Cortex of kidney (tissue), 1 donor: ENCODE results near the gene APOC1.
"Not testable (repeated sequence)": the region's sequence is repeated elsewhere in the genome, so short reads cannot be mapped to it uniquely, and the experiment has no call there.

Source experiments
- DNase-seq: peaks from one replicate; lab custom pipeline; 2025; lab: John Stamatoyannopoulos, UW

APOC1 gene

DNA sequence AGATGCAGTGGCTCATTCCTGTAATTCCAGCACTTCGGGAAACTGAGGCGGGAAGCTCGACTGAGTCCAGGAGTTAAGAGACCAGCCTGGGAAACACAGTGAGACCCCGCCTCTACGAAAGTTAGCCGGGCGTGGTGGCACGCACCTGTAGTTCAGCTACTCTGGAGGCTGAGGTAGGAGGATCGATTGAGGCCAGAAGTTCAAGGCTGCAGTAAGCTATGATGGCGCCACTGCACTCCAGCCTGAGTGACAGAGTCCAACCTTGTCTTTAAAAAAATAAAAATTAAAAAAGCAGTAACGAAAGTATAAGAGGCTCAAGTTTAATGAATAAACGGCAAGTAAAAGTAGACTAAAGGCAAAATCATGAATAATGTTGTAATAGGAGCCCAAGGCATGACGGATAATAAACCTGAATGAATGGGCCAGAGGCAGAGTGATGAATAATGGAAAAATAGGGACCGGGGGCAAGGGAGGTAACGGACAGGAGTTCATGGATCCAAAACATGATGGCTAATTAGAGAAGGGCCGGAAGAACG lies 24.5 kb upstream of the APOC1 start:
- no peak for DNase-seq

- DNase-seq: peak; percentile 96
Observed at GRCh38 chr19:44890366-44891015, 23.9 kb upstream of the APOC1 start.

DNA sequence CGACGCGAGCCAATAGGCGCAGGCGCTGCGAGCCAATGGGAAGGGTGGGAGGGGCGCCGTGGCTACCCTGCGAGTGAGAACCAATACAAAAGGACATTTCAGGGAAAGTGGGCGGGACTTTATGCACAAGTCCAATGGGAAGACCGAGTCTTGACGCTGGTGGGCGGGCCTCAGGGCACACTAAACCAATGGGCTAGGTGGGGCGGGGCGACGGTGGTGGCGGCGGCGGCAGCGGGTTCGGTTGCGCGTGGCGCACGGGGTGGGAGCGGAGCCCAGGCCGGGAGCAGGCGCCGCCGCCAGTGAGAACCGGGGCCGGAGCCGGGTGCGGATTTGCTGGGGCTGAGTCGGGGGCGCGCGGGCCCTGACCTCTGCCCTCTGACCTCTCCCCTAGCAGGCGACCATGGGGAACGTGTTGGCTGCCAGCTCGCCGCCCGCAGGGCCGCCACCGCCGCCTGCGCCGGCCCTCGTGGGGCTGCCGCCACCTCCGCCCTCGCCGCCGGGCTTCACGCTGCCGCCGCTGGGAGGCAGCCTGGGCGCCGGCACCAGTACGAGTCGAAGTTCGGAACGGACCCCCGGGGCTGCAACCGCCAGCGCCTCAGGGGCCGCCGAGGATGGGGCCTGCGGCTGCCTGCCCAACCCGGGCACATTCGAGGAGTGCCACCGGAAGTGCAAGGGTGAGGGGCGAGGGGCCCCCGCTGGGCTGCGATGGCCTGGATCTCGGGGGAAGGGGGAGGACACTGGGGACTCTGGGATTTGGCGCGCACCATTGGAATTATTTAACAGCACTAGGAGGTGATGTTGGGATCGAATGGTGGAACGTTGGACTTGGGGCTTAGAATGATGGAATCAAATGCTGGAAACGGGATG lies 23.2 kb upstream of the APOC1 start, which contains the start of gene TOMM40:
Gene TOMM40, plus strand, starts transcription at position 239 of the 867 bp plus-strand sequence. Its CDS starts 162 bp downstream, at position 401.
- DNase-seq: peak; percentile 96

DNA sequence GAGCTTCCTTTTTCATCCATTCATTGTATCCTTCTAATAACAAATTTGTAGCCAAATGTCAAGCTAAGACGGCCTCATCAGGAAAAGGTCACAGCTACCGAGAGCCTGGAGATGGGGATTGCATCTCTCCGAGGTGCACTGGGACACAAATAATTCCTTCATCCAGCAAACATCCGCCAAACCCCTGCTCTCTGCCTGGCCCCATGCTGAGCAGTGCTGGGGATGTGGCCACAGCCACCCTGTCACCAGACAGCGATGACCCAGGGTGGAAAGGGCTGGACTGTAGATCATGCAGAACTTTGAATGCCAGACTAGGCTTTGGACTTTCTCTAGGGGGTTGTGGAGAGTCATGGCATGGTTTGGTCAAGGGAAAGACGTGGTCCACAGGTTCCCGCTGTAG lies 21.5 kb upstream of the APOC1 start:
- no peak for DNase-seq

DNA sequence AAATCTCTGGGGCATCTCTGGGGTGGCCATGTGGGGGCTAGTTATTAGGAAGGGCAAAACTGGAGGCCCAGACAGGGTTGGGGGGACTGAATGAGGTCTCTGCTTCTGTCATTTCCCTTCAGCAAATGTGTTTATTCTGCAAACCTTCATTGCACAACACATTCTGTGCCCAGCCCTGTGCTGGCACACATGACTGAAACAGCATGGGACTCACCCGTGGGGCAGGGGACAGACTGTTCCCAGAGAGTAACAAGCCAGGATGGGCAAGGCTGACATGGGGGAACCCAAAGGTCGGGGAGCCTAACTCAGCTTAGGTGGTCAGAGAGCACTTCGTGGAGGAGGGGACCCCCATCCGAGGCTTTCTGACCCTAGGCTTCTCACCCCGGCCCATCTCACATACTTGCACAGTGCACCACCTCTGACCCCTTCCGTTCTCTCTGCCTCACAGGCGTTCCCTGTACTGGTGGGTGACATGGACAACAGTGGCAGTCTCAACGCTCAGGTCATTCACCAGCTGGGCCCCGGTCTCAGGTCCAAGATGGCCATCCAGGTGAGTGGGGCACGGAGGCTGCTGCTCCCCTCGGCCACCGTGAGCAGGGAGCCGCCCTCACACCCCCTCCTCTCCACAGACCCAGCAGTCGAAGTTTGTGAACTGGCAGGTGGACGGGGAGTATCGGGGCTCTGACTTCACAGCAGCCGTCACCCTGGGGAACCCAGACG lies 20.9 kb upstream of the APOC1 start:
- DNase-seq: no peak

- DNase-seq: no peak
Observed at GRCh38 chr19:44894052-44894400, 20.4 kb upstream of the APOC1 start.

- no peak for DNase-seq
Observed at GRCh38 chr19:44894946-44895345, 19.5 kb upstream of the APOC1 start.

DNA sequence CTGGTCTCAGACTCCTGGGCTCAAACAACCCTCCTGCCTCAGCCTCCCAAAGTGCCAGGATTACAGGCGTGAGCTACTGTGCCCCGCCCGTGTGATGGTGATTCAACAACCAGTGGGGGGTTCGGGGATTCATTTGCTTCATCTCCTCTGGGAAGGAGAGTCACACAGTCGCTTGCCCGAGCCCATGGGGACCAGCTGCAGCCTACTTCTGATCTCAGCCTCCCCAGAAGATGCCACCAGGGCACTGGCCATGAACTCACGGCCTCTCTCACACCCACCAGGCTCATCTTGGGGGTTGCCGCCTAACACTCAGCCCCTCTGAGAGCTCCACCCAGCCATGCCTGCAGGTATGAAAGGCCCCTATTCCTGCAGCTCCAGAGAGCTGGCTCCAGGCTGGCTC lies 16.6 kb upstream of the APOC1 start:
- no peak for DNase-seq

- no peak for DNase-seq
Observed at GRCh38 chr19:44900328-44901244, 13.8 kb upstream of the APOC1 start.

- DNase-seq: no peak
Observed at GRCh38 chr19:44903216-44903601, 11.2 kb upstream of the APOC1 start.

DNA sequence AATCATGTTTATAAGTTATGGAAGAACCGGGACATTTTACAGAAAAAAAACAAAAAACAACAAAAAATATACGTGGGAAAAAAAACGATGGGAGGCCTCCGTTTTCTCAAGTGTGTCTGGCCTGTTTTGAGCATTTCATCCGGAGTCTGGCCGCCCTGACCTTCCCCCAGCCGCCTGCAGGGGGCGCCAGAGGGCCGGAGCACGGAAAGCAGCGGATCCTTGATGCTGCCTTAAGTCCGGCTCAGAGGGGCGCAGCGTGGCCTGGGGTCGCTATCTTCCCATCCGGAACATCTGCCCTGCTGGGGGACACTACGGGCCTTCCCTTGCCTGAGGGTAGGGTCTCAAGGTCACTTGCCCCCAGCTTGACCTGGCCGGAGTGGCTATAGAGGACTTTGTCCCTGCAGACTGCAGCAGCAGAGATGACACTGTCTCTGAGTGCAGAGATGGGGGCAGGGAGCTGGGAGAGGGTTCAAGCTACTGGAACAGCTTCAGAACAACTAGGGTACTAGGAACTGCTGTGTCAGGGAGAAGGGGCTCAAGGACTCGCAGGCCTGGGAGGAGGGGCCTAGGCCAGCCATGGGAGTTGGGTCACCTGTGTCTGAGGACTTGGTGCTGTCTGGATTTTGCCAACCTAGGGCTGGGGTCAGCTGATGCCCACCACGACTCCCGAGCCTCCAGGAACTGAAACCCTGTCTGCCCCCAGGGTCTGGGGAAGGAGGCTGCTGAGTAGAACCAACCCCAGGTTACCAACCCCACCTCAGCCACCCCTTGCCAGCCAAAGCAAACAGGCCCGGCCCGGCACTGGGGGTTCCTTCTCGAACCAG lies 10.6 kb upstream of the APOC1 start:
- DNase-seq: no peak

GRCh38 chr19:44904426-44904994 lies 9.9 kb upstream of the APOC1 start:
- DNase-seq: no peak

DNA sequence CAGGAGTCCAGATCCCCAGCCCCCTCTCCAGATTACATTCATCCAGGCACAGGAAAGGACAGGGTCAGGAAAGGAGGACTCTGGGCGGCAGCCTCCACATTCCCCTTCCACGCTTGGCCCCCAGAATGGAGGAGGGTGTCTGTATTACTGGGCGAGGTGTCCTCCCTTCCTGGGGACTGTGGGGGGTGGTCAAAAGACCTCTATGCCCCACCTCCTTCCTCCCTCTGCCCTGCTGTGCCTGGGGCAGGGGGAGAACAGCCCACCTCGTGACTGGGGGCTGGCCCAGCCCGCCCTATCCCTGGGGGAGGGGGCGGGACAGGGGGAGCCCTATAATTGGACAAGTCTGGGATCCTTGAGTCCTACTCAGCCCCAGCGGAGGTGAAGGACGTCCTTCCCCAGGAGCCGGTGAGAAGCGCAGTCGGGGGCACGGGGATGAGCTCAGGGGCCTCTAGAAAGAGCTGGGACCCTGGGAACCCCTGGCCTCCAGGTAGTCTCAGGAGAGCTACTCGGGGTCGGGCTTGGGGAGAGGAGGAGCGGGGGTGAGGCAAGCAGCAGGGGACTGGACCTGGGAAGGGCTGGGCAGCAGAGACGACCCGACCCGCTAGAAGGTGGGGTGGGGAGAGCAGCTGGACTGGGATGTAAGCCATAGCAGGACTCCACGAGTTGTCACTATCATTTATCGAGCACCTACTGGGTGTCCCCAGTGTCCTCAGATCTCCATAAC lies 8.8 kb upstream of the APOC1 start, which contains the start of gene APOE:
Gene APOE, plus strand, starts transcription at position 360 of the 724 bp plus-strand sequence. CDS start 829 bp downstream, outside the sequence.
- DNase-seq: no peak

DNA sequence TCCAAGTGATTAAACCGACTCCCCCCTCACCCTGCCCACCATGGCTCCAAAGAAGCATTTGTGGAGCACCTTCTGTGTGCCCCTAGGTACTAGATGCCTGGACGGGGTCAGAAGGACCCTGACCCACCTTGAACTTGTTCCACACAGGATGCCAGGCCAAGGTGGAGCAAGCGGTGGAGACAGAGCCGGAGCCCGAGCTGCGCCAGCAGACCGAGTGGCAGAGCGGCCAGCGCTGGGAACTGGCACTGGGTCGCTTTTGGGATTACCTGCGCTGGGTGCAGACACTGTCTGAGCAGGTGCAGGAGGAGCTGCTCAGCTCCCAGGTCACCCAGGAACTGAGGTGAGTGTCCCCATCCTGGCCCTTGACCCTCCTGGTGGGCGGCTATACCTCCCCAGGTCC lies 6.8 kb upstream of the APOC1 start:
- no peak for DNase-seq

- DNase-seq: no peak
Observed at GRCh38 chr19:44908074-44908835, 6.2 kb upstream of the APOC1 start.

GRCh38 chr19:44908836-44909261 lies 5.6 kb upstream of the APOC1 start:
- no peak for DNase-seq

GRCh38 chr19:44909775-44910174 lies 4.6 kb upstream of the APOC1 start:
- no peak for DNase-seq

- not testable (repeated sequence) for DNase-seq
Observed at GRCh38 chr19:44911896-44912295, 2.5 kb upstream of the APOC1 start.

GRCh38 chr19:44912854-44913253 lies 1.6 kb upstream of the APOC1 start:
- DNase-seq: no peak
